NCI-H2107 treated with DMSO at 0.1 percent for 48 hours (cell line): ENCODE results near the gene ZNF396.

Experiments
- DNase-seq: peaks from one replicate; lab custom pipeline; 2025; ENCODE audit not compliant: unreplicated experiment; lab: John Stamatoyannopoulos, UW

Gene ZNF396

DNA sequence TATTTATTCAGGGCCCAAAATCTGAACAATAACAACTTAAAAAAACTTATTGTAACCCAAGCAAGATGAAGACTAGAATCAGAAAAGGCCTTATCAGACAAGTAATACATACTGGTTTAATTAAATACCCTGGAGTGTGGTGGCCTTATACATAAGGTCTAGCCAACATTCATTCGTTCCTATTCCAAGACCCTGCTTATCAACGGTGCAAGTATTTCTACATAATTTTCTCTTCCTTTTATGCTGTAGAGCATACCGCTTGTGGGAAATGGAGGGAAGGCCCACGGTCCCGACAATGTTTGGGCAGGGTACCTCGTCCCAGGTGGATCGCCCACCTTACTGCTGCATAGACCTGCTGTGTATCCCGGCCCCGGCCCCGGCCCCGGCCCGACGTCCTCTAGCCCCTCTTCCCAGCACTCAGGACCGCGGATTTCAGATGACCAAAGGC lies 33.6 kb downstream of the ZNF396 start:
- DNase-seq: no peak

DNA sequence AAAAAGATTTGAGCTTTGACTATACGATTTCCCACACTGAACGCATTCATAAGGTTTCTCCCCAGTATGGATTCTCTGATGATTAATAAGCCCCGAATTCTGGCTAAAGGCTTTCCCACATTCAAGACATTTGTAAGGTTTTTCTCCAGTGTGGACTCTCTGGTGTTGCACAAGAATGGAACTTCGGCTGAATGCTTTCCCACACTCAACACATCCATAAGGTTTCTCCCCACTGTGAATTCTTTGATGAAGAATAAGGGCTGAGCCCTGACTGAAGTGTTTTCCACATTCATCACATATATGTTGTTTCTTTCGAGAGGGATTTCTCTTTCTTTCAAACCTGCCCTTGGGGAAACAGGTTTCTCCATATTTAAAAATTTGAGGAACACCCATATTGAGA lies 39.9 kb downstream of the ZNF396 start:
- no peak for DNase-seq

DNA sequence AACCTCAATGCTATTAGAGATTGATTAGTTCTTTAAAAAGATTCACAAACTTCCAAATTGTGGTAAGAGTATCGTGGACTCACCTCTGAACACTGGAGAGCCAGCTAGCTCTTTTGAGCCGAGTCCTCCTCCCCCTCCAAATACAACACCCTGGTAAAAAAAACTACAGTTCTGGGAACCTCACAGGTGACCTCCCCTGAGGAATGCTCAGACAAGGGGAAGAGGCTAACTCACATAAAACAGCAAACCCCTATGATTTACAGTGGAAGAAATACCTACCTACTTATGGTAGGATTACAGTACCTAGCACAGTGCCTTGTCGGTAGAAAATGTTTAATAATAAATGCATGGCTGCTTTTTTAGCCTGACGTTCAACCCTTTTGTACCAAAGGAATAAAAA lies 41.3 kb downstream of the ZNF396 start:
- DNase-seq: no peak

DNA sequence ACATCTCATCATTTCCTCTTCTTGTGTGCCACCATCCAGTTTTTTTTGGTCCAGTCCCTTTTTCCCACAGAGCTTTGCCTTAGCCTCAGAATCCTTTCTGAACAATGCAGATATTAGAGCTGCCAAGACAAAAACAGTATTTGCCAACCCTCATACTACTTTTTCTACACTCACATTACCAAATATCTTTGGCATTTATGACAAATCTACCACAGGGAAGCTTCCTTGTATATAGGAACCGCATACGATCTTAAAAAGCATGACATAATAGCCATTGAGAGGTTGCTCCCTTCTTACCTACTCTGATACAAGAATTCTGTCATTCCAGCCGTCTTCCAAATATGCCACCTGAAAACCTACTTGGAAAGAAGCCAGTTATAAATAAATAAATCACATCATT lies 42.3 kb downstream of the ZNF396 start:
- no peak for DNase-seq

DNA sequence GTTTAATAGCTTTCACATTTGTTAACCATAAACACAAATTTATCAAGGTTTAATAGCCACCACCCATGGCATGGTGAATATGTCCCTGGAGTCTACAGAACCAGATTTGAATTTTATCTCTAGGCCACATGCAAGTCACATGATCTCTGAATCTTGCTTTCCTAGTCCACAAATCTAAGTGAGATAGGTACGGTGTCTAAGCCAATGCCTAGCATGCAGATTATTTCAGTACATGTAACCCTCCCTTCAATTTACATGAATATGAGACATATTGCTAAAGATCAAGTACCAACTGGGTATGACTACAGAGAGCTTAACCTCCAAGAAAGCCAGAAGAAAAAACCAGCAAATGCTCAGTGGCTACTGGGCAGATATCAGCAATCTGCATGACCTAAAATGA lies 42.9 kb downstream of the ZNF396 start:
- DNase-seq: no peak

DNA sequence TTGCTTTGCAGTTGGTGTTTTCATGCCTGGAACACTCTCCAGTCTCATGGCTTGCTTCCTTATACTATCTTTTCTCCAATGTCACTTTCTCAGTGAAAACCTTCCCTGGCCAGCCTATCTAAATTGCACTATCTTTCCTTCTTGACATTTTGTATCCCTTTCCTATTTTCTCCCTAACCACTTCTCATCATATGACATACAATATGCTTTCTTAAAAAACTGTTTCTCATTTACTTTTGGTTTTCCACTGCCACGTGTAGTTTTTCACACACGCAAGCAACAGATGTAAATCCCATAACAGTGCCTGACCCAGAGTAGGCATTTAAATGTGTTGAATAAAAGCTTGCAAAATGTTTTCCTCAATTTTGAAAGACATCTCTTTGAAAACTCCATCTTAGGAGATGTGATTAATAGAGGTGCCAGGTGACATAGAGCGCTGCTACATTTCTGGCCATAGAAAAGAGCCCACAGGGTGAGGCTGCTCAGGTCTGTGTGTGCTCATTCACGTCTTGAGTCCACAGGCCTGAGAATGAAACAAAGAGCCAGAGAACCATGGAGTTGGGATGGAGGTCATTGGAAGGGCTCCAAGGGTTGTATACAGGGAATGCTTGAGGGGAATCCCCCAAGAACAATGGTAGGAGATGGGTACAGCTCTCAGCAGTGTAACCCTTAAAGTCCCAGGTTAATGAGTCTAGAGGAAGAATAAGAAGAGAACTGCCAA lies 45.6 kb downstream of the ZNF396 start:
- DNase-seq: no peak

DNA sequence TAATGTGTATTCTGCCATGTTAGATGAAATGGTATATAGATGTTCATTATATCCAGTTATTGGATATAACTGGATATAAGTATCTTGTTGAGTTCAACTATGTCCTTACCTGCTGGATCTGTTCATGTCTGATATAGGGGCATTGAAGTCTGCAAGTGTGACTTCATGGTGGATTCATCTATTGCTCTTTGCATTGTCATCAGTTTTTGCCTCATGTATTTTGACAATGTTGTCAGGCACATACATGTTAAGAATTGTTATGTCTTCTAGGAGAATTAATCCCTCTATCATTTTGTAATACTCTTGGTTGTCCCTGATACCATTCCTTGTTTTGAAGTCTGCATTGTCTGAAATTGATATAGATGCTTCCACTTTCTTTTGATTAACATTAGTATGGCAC lies 48.3 kb downstream of the ZNF396 start:
- DNase-seq: no peak

DNA sequence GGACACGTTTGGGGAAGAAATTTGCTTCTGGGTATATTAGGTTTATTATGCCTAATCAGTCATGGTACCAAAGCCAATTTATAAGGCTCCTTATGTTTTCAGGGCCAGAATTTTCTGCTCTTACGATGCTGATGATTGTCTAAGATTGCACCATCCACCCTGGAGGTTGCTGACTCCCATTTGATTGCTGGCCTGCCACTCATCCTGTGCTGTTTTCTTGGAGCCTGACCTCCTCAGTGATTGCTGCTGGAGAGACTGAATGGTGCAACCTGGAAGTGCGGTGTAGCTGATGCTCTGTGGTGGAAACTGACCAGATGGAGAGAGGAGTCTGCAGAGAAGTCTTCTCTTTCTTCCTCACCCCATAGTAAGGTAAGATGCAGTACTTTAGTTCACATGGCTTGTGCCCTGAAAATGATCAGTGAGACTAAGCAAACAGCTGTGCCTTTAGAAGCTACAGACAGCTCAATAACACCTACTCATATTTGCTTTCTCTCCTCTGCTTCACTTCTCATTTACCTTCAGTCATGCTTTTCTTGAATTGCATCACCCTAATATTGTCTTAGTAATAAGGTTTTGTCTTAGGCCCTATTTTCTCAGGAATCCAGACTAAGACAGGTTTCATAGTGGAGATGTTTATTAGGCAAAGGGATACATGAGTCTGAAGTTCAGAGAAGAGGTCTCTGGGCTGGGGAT lies 50.3 kb downstream of the ZNF396 start:
- no peak for DNase-seq

DNA sequence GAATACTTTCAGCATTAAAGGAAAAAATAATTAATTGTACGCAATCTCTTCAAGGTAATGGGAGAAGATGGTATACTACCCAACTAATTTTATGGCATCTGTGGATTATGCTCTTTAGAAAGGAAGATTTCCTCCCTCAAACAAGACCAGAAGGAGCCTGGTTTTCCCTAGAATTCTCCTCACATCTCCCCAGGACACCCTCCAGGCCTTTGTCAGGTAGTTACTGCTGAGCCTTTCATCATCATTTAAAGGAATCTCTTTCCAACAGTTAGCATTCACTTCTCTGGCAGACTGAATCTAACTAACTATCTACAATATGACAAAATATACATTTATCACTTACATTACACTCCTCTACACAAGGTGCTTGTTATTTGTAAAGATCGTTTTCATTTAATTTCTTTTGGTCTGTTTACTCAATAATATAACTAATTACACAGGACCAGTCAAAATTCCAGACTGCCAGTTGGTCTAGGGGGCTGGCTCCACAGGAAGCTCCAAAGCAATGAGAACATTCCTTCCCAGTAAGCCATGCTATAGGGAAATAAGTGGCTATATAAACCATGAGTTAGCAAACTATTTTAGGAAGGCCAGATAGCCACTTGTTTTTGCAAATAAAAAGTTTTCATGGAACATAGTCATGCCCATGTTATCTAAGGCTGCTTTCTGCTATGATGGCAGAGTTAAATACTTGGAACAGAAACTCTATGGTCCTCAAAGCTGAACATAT lies 52.0 kb downstream of the ZNF396 start:
- DNase-seq: no peak

DNA sequence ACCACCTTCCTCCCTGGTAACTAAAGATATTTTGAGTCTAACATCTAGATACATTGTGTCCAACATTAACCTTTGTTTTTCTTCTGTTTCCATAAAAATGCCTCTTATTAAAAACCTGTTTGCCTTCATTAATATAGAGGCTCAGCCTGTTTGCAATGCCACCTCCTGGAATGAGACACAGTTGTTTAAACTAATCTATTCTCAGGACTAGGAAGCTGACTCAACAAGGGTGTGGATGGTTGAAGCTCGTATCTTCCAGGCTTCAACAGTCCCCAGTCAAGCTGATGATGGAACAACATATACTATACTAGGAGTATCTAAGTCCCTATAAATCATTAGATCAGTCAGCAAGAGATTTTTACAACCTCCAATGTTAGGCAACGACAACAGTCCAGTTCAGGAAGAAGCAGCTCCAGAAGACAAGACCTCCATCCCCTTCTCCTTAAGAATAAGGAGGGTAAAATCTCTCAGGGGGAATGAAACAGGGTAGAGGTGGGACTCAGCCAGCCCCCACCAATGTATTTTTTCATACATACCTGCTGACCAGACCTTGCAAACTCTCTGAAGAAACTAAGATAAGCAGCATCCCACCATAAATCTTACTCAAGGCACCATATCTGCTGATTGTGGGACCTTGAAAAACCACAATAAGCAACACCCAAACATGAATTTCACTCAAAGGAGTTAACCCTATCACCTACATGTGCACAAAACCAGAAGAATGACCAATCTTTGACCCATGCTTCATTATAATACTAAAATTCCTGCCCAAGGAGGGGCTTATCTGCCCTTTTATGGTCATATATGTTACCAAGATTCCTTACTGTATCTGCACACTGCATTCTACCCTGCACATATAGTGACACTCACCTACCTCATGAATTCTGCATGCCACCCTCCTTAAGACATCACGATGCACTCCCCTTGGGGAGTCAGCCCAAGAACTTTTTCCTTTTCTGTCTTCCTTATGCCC lies 54.4 kb downstream of the ZNF396 start:
- no peak for DNase-seq
